ENCODE results near the gene OSBPL5. TPM values are rescaled to one million over a fixed set of nuclear protein-coding genes. Genes with fewer than 3 reads are reported as not detected.

OSBPL5 gene
- total RNA-seq, 2 donors from 2014 or later, result 35.0 to 50.7 TPM

- Histone ChIP-seq H3K36me3 (no peaks in the 10 kb centered on the region), H3K27ac (no peak overlapping the region), H3K4me1 (replicated peaks) (peaks cover 5% of the 10 kb centered on the region), H3K27me3 (replicated peaks; ENCODE audit: insufficient read depth) (no peaks in the 10 kb centered on the region), H3K9me3 (no peaks in the 10 kb centered on the region), H3K4me3 (no peak overlapping the region)
- intact Hi-C loops (cut with DNase I), result no loop called here
- 87% methylated on average over 15 of the region's 16 CpGs for WGBS
- DNase-seq (ENCODE audit: low spot score), result no peak
- no peak for TF ChIP-seq POLR2AphosphoS5 (IDR thresholded peaks at IDR 0.05)
- TF ChIP-seq, protein P1, sequence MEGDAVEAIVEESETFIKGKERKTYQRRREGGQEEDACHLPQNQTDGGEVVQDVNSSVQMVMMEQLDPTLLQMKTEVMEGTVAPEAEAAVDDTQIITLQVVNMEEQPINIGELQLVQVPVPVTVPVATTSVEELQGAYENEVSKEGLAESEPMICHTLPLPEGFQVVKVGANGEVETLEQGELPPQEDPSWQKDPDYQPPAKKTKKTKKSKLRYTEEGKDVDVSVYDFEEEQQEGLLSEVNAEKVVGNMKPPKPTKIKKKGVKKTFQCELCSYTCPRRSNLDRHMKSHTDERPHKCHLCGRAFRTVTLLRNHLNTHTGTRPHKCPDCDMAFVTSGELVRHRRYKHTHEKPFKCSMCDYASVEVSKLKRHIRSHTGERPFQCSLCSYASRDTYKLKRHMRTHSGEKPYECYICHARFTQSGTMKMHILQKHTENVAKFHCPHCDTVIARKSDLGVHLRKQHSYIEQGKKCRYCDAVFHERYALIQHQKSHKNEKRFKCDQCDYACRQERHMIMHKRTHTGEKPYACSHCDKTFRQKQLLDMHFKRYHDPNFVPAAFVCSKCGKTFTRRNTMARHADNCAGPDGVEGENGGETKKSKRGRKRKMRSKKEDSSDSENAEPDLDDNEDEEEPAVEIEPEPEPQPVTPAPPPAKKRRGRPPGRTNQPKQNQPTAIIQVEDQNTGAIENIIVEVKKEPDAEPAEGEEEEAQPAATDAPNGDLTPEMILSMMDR (IDR thresholded peaks at IDR 0.05), result no peak
- TF ChIP-seq POLR2A (IDR thresholded peaks at IDR 0.05), result no peak
Observed at GRCh38 chr11:3047637-3048036, 117.5 kb downstream of the OSBPL5 start.

- DNase-seq (ENCODE audit: low spot score), result no peak
- no peak overlapping the region for H3K4me3 ChIP-seq
- TF ChIP-seq, protein P1 (IDR thresholded peaks at IDR 0.05), result no peak
- TF ChIP-seq POLR2A (IDR thresholded peaks at IDR 0.05) (no peak), POLR2AphosphoS5 (IDR thresholded peaks at IDR 0.05) (no peak)
- H3K27me3 ChIP-seq (replicated peaks; ENCODE audit: insufficient read depth), result no peaks in the 10 kb centered on the region
- H3K27ac ChIP-seq, result no peak overlapping the region
- H3K4me1 ChIP-seq (replicated peaks), result no peaks in the 10 kb centered on the region
- no peaks in the 10 kb centered on the region for H3K36me3 ChIP-seq
- WGBS, result 84% methylated on average over 8 of the region's 8 CpGs
- intact Hi-C loops (cut with DNase I), result no loop called here
- no peaks in the 10 kb centered on the region for H3K9me3 ChIP-seq
Observed at GRCh38 chr11:3046641-3047040, 118.5 kb downstream of the OSBPL5 start.

- Histone ChIP-seq H3K27ac (no peak overlapping the region), H3K4me3 (no peak overlapping the region), H3K27me3 (replicated peaks; ENCODE audit: insufficient read depth) (no peaks in the 10 kb centered on the region), H3K9me3 (no peaks in the 10 kb centered on the region), H3K36me3 (no peaks in the 10 kb centered on the region), H3K4me1 (replicated peaks) (no peaks in the 10 kb centered on the region)
- no peak for DNase-seq (ENCODE audit: low spot score)
- no peak for TF ChIP-seq POLR2A (IDR thresholded peaks at IDR 0.05)
- no peak for TF ChIP-seq POLR2AphosphoS5 (IDR thresholded peaks at IDR 0.05)
- TF ChIP-seq, protein P1 (IDR thresholded peaks at IDR 0.05), result no peak
- WGBS, result 84% methylated on average over 12 of the region's 12 CpGs
- intact Hi-C loops (cut with DNase I), result no loop called here
Observed at GRCh38 chr11:3046190-3046589, 118.9 kb downstream of the OSBPL5 start.

GRCh38 chr11:3044915-3045314 is 120.2 kb downstream of the OSBPL5 start:
- H3K27me3 ChIP-seq (replicated peaks; ENCODE audit: insufficient read depth), result no peaks in the 10 kb centered on the region
- no peak overlapping the region for H3K4me3 ChIP-seq
- WGBS, result 94% methylated on average over 12 of the region's 12 CpGs
- no peaks in the 10 kb centered on the region for H3K9me3 ChIP-seq
- no peak for DNase-seq (ENCODE audit: low spot score)
- TF ChIP-seq, protein P1 (IDR thresholded peaks at IDR 0.05), result no peak
- TF ChIP-seq POLR2AphosphoS5 (IDR thresholded peaks at IDR 0.05), result no peak
- no peak overlapping the region for H3K27ac ChIP-seq
- intact Hi-C loops (cut with DNase I), result no loop called here
- H3K4me1 ChIP-seq (replicated peaks), result no peaks in the 10 kb centered on the region
- H3K36me3 ChIP-seq, result no peaks in the 10 kb centered on the region

DNA sequence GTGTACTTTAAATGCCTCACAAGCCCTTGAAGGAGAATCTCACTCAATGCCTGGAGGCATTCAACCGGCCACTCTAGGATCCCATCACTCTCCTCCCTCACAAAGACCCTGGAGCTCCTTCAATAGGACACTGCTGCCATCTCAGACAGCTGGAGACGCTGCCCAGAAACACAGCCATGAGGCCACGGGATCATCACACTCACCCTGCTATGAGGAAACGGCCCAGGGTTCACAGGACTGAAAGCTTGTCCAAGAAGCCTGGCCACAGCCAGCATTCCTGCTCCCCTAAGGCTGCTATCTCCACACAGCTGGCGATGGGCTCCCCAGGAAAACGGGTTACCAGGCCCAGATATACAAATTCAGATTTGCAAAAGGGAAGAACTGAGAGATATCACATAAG is 121.1 kb downstream of the OSBPL5 start:
- TF ChIP-seq POLR2AphosphoS5 (IDR thresholded peaks at IDR 0.05) (no peak), POLR2A (IDR thresholded peaks at IDR 0.05) (no peak)
- TF ChIP-seq, protein P1 (IDR thresholded peaks at IDR 0.05), result no peak
- 78% methylated on average over 6 of the region's 6 CpGs for WGBS
- Histone ChIP-seq H3K27me3 (replicated peaks; ENCODE audit: insufficient read depth) (no peaks in the 10 kb centered on the region), H3K9me3 (no peaks in the 10 kb centered on the region), H3K27ac (no peak overlapping the region), H3K4me3 (no peak overlapping the region), H3K4me1 (replicated peaks) (no peaks in the 10 kb centered on the region), H3K36me3 (no peaks in the 10 kb centered on the region)
- intact Hi-C loops (cut with DNase I), result no loop called here
- DNase-seq (ENCODE audit: low spot score), result no peak
